Muscle layer of duodenum (tissue), 2 donors: ENCODE measurements around the gene DISC1.

Source experiments
- H3K27ac ChIP-seq: one replicate; pipeline ENCODE4 v1.7.0; 2013; ENCODE audit warnings: mild to moderate bottlenecking, low read length
- H3K27me3 ChIP-seq: one replicate; pipeline ENCODE4 v1.7.0; 2013; ENCODE audit warnings: low read depth, mild to moderate bottlenecking, control low read depth, low read length
- H3K36me3 ChIP-seq, 2 donors: one replicate each; pipeline ENCODE4 v1.7.0; 2013; ENCODE audit warnings: low read length in 2 of 2, control low read depth in 1 of 2, mild to moderate bottlenecking in 1 of 2; ENCODE audit not compliant: insufficient read depth in 2 of 2, control insufficient read depth in 1 of 2
- H3K4me1 ChIP-seq, 2 donors: one replicate each; pipeline ENCODE4 v1.7.0; 2013; ENCODE audit warnings: low read length in 2 of 2, mild to moderate bottlenecking in 2 of 2, control low read depth in 1 of 2, moderate library complexity in 1 of 2; ENCODE audit not compliant: insufficient read depth in 2 of 2, control insufficient read depth in 1 of 2
- H3K4me3 ChIP-seq, 2 donors: one replicate each; pipeline ENCODE4 v1.7.0; 2013; ENCODE audit warnings: low read length in 2 of 2, low read depth in 1 of 2, mild to moderate bottlenecking in 1 of 2
- H3K9me3 ChIP-seq, 2 donors: one replicate each; pipeline ENCODE4 v1.7.0; 2013; ENCODE audit warnings: low read length in 2 of 2, control low read depth in 1 of 2, mild to moderate bottlenecking in 1 of 2; ENCODE audit not compliant: control insufficient read depth in 1 of 2
- donor health status: healthy.

DISC1 gene

GRCh38 chr1:231677442-231677841, 50.9 kb downstream of the DISC1 start:
- Histone ChIP-seq H3K4me3 (no peak overlapping the region), H3K27ac (no peak overlapping the region), H3K36me3 (no peaks in the 10 kb centered on the region), H3K27me3 (no peaks in the 10 kb centered on the region), H3K4me1 (no peaks in the 10 kb centered on the region), H3K9me3 (no peaks in the 10 kb centered on the region)

GRCh38 chr1:231678011-231678432, 51.4 kb downstream of the DISC1 start:
- Histone ChIP-seq H3K9me3 (no peaks in the 10 kb centered on the region), H3K27ac (no peak overlapping the region), H3K27me3 (no peaks in the 10 kb centered on the region), H3K4me1 (no peaks in the 10 kb centered on the region), H3K36me3 (no peaks in the 10 kb centered on the region), H3K4me3 (no peak overlapping the region)

- no peaks in the 10 kb centered on the region for H3K36me3 ChIP-seq
- H3K4me1 ChIP-seq: peaks cover 0 to 7% of the 10 kb centered on the region in 2 donors
- no peaks in the 10 kb centered on the region for H3K9me3 ChIP-seq
- H3K27ac ChIP-seq: no peak overlapping the region
- no peak overlapping the region for H3K4me3 ChIP-seq
- no peaks in the 10 kb centered on the region for H3K27me3 ChIP-seq
Measured at GRCh38 chr1:231679109-231679508, 52.5 kb downstream of the DISC1 start.

- Histone ChIP-seq H3K9me3 (no peaks in the 10 kb centered on the region), H3K36me3 (no peaks in the 10 kb centered on the region), H3K27ac (no peak overlapping the region), H3K4me1 (peaks cover 0 to 7% of the 10 kb centered on the region in 2 donors), H3K27me3 (no peaks in the 10 kb centered on the region), H3K4me3 (no peak overlapping the region)
Measured at GRCh38 chr1:231681006-231681405, 54.4 kb downstream of the DISC1 start.

GRCh38 chr1:231682779-231683178, 56.2 kb downstream of the DISC1 start:
- no peaks in the 10 kb centered on the region for H3K36me3 ChIP-seq
- no peak overlapping the region for H3K4me3 ChIP-seq
- H3K9me3 ChIP-seq: no peaks in the 10 kb centered on the region
- no peak overlapping the region for H3K27ac ChIP-seq
- H3K4me1 ChIP-seq: peaks cover 0 to 7% of the 10 kb centered on the region in 2 donors
- no peaks in the 10 kb centered on the region for H3K27me3 ChIP-seq

GRCh38 chr1:231683439-231684165, 57.0 kb downstream of the DISC1 start:
- peaks cover 0 to 7% of the 10 kb centered on the region in 2 donors for H3K4me1 ChIP-seq
- H3K4me3 ChIP-seq: no peak overlapping the region
- no peaks in the 10 kb centered on the region for H3K36me3 ChIP-seq
- no peak overlapping the region for H3K27ac ChIP-seq
- no peaks in the 10 kb centered on the region for H3K9me3 ChIP-seq
- no peaks in the 10 kb centered on the region for H3K27me3 ChIP-seq

- H3K36me3 ChIP-seq: no peaks in the 10 kb centered on the region
- peaks cover 0 to 7% of the 10 kb centered on the region in 2 donors for H3K4me1 ChIP-seq
- no peak overlapping the region for H3K27ac ChIP-seq
- H3K9me3 ChIP-seq: no peaks in the 10 kb centered on the region
- no peak overlapping the region for H3K4me3 ChIP-seq
- no peaks in the 10 kb centered on the region for H3K27me3 ChIP-seq
Measured at GRCh38 chr1:231684356-231685244, 58.0 kb downstream of the DISC1 start.

GRCh38 chr1:231686384-231686783, 59.8 kb downstream of the DISC1 start:
- H3K4me3 ChIP-seq: no peak overlapping the region
- H3K27me3 ChIP-seq: no peaks in the 10 kb centered on the region
- no peak overlapping the region for H3K27ac ChIP-seq
- H3K4me1 ChIP-seq: peaks cover 0 to 7% of the 10 kb centered on the region in 2 donors
- H3K9me3 ChIP-seq: no peaks in the 10 kb centered on the region
- H3K36me3 ChIP-seq: no peaks in the 10 kb centered on the region

GRCh38 chr1:231688989-231689388, 62.4 kb downstream of the DISC1 start:
- no peak overlapping the region for H3K27ac ChIP-seq
- no peak overlapping the region for H3K4me3 ChIP-seq
- H3K9me3 ChIP-seq: no peaks in the 10 kb centered on the region

GRCh38 chr1:231690059-231690458, 63.5 kb downstream of the DISC1 start:
- Histone ChIP-seq H3K4me3 (no peak overlapping the region), H3K36me3 (no peaks in the 10 kb centered on the region), H3K4me1 (no peaks in the 10 kb centered on the region)

More at GRCh38 chr1:231688989-231689388, 62.4 kb downstream of the DISC1 start:
- no peaks in the 10 kb centered on the region for H3K27me3 ChIP-seq
- no peaks in the 10 kb centered on the region for H3K4me1 ChIP-seq
- no peaks in the 10 kb centered on the region for H3K36me3 ChIP-seq

GRCh38 chr1:231691618-231692259, 65.1 kb downstream of the DISC1 start:
- H3K36me3 ChIP-seq: no peaks in the 10 kb centered on the region
- H3K4me1 ChIP-seq: peaks cover 0 to 3% of the 10 kb centered on the region in 2 donors
- no peak overlapping the region for H3K4me3 ChIP-seq
- H3K9me3 ChIP-seq: no peaks in the 10 kb centered on the region
- no peaks in the 10 kb centered on the region for H3K27me3 ChIP-seq
- no peak overlapping the region for H3K27ac ChIP-seq

More at GRCh38 chr1:231690059-231690458, 63.5 kb downstream of the DISC1 start:
- Histone ChIP-seq H3K9me3 (no peaks in the 10 kb centered on the region), H3K27ac (no peak overlapping the region), H3K27me3 (no peaks in the 10 kb centered on the region)
